IMR-90 (cell line): ENCODE data around the gene ZNF433. TPM values are rescaled to one million over a fixed set of nuclear protein-coding genes. Genes with fewer than 3 reads are reported as not detected.

Source experiments
- ATAC-seq: fragments of 200-7000 bp; cut with Tn5 transposase; 2 replicates; pipeline ENCODE4 v1.9.1; 2020; ENCODE audit warnings: low read depth, mild to moderate bottlenecking, moderate library complexity
- BruUV-seq: library from RNA; stranded (reverse); fragments of 400-500 nt; replicated peaks from 2 replicates; lab custom pipeline; 2021; lab: Mats Ljungman, UMichigan
- CTCF ChIA-PET: fragments of 300-600 bp; formaldehyde crosslinking; extraction: SDS; loops from one replicate; lab custom pipeline; 2021; ENCODE audit warnings: antibody characterized with exemption; lab: Yijun Ruan, JAX
- POLR2A ChIA-PET: fragments of 300-600 bp; sonication (Branson Sonifier 250); formaldehyde crosslinking; loops from one replicate; lab custom pipeline; 2022; ENCODE audit warnings: antibody characterized with exemption; ENCODE audit not compliant: unreplicated experiment; lab: Charles Lee
- DNase-seq: peaks from one replicate; pipeline ENCODE4 v3.0.0; 2013
- H2AFZ ChIP-seq: replicated peaks from 2 replicates; pipeline ENCODE3; 2013; ENCODE audit warnings: low read length, mild to moderate bottlenecking; ENCODE audit not compliant: poor library complexity
- H2AK5ac ChIP-seq: 2 replicates; pipeline ENCODE4 v1.6.1; 2013; ENCODE audit warnings: low read depth, low read length, inconsistent platforms
- H2AK9ac ChIP-seq: replicated peaks from 2 replicates; pipeline ENCODE3; 2013; ENCODE audit warnings: mild to moderate bottlenecking, low read depth, low read length, moderate library complexity; ENCODE audit not compliant: poor library complexity
- H2BK120ac ChIP-seq: 2 replicates; pipeline ENCODE4 v1.6.1; 2013; ENCODE audit warnings: low read depth, low read length, inconsistent platforms
- H2BK15ac ChIP-seq: 3 replicates; pipeline ENCODE4 v1.6.1; 2013; ENCODE audit warnings: low read depth, low read length, inconsistent platforms
- H2BK20ac ChIP-seq: 2 replicates; pipeline ENCODE4 v1.6.1; 2013; ENCODE audit warnings: low read depth, mild to moderate bottlenecking, inconsistent platforms, low read length, moderate library complexity
- H2BK5ac ChIP-seq: 2 replicates; pipeline ENCODE4 v1.6.1; 2013; ENCODE audit warnings: mild to moderate bottlenecking, low read depth, low read length, inconsistent platforms; ENCODE audit not compliant: poor library complexity, severe bottlenecking
- H3K14ac ChIP-seq: replicated peaks from 2 replicates; pipeline ENCODE4 v1.6.1; 2013; ENCODE audit warnings: low read depth, low read length, inconsistent platforms
- H3K18ac ChIP-seq: 2 replicates; pipeline ENCODE4 v1.6.1; 2013; ENCODE audit warnings: low read depth, low read length, control low read depth
- H3K23ac ChIP-seq: 2 replicates; pipeline ENCODE4 v1.6.1; 2013; ENCODE audit warnings: low read depth, low read length, inconsistent platforms
- H3K27ac ChIP-seq: 2 replicates; pipeline ENCODE4 v1.5.1; 2013; ENCODE audit warnings: mild to moderate bottlenecking, control low read depth, low read length; ENCODE audit not compliant: insufficient read depth
- H3K27me3 ChIP-seq: 2 replicates; pipeline ENCODE4 v1.6.1; 2013; ENCODE audit warnings: low read length; ENCODE audit not compliant: control insufficient read depth, insufficient read depth
- H3K36me3 ChIP-seq: 2 replicates; pipeline ENCODE4 v1.6.1; 2013; ENCODE audit warnings: low read length, mixed read lengths; ENCODE audit not compliant: control insufficient read depth, insufficient read depth
- H3K4ac ChIP-seq: 2 replicates; pipeline ENCODE4 v1.6.1; 2013; ENCODE audit warnings: low read depth, low read length, inconsistent platforms
- H3K4me1 ChIP-seq: 2 replicates; pipeline ENCODE4 v1.6.1; 2013; ENCODE audit warnings: low read length, mixed read lengths; ENCODE audit not compliant: control insufficient read depth, insufficient read depth
- H3K4me2 ChIP-seq: 2 replicates; pipeline ENCODE4 v1.6.1; 2013; ENCODE audit warnings: low read depth, mild to moderate bottlenecking, control low read depth, low read length, moderate library complexity
- H3K4me3 ChIP-seq: 2 replicates; pipeline ENCODE4 v1.5.1; 2013; ENCODE audit warnings: low read depth, mild to moderate bottlenecking, control low read depth, low read length, moderate library complexity; ENCODE audit not compliant: insufficient read depth
- H3K56ac ChIP-seq: 2 replicates; pipeline ENCODE4 v1.6.1; 2013; ENCODE audit warnings: low read length, inconsistent platforms; ENCODE audit not compliant: insufficient read depth; ENCODE audit errors: extremely low read depth
- H3K79me1 ChIP-seq, 2 experiments: 2 replicates each; pipeline ENCODE4 v1.6.1; 2013; ENCODE audit warnings: low read length in 2 of 2, inconsistent platforms in 1 of 2, low read depth in 1 of 2
- H3K9ac ChIP-seq: 2 replicates; pipeline ENCODE4 v1.6.1; 2013; ENCODE audit warnings: low read depth, low read length, control low read depth
- H3K9me1 ChIP-seq: 2 replicates; pipeline ENCODE4 v1.6.1; 2013; ENCODE audit warnings: low read length, inconsistent platforms; ENCODE audit not compliant: insufficient read depth
- H3K9me3 ChIP-seq: 2 replicates; pipeline ENCODE4 v1.6.1; 2013; ENCODE audit warnings: low read length; ENCODE audit not compliant: control insufficient read depth, insufficient read depth
- H4K20me1 ChIP-seq: 2 replicates; pipeline ENCODE4 v1.6.1; 2013; ENCODE audit warnings: low read length, inconsistent platforms; ENCODE audit not compliant: insufficient read depth
- H4K5ac ChIP-seq: 2 replicates; pipeline ENCODE4 v1.6.1; 2013; ENCODE audit warnings: mild to moderate bottlenecking, low read depth, low read length, control low read depth
- H4K8ac ChIP-seq, 2 experiments: 2 replicates each; pipeline ENCODE4 v1.6.1; 2013; ENCODE audit warnings: low read depth in 2 of 2, low read length in 2 of 2, control low read depth in 1 of 2, inconsistent platforms in 1 of 2
- H4K91ac ChIP-seq: 2 replicates; pipeline ENCODE4 v1.6.1; 2013; ENCODE audit warnings: low read depth, low read length, inconsistent platforms; ENCODE audit not compliant: insufficient read depth
- ELK1 ChIP-seq: fragments of 150-350 bp; IDR thresholded peaks from 2 replicates; pipeline ENCODE4 v1.6.1; 2016; ENCODE audit warnings: low read depth, mild to moderate bottlenecking, low read length, moderate library complexity, borderline replicate concordance
- FOS ChIP-seq: fragments of 150-350 bp; IDR thresholded peaks from 2 replicates; pipeline ENCODE4 v1.6.1; 2016; ENCODE audit warnings: low read depth, low read length
- MAFK ChIP-seq: IDR thresholded peaks from 2 replicates; pipeline ENCODE4 v1.6.1; 2012; ENCODE audit warnings: low read depth, low read length, improper control_type of control experiment
- MXI1 ChIP-seq: IDR thresholded peaks from 2 replicates; pipeline ENCODE4 v1.6.1; 2012; ENCODE audit warnings: low read depth, mild to moderate bottlenecking, low read length, moderate library complexity, borderline replicate concordance
- POLR2A ChIP-seq: IDR thresholded peaks from 2 replicates; pipeline ENCODE4 v1.6.1; 2012; ENCODE audit warnings: mild to moderate bottlenecking, low read depth, low read length
- RCOR1 ChIP-seq: IDR thresholded peaks from 2 replicates; pipeline ENCODE4 v1.6.1; 2012; ENCODE audit warnings: mild to moderate bottlenecking, low read length, improper control_type of control experiment; ENCODE audit not compliant: insufficient replicate concordance
- RFX5 ChIP-seq: IDR thresholded peaks from 2 replicates; pipeline ENCODE4 v1.8.0; 2012; ENCODE audit warnings: low read depth, mild to moderate bottlenecking, low read length, moderate library complexity
- WGBS, 2 experiments: methylation state at CpG; one replicate each; pipeline versions ENCODE4 v1.1.5 to v1.1.7; 2013; ENCODE audit warnings: missing lambda C conversion rate in 2 of 2; ENCODE audit not compliant: insufficient read length in 1 of 2; ENCODE audit errors: extremely low coverage in 2 of 2; 5-methylcytosine and 5-hydroxymethylcytosine counted together
- dilution Hi-C: fragments of 300-500 bp; cut with HindIII; formaldehyde crosslinking; loops from one replicate; pipeline ENCODE4 v1.14.3; 2018; ENCODE audit warnings: low sequenced_read_pairs; ENCODE audit not compliant: unreplicated experiment
- in situ Hi-C: fragments of 300-500 bp; cut with MboI; formaldehyde crosslinking; loops from 3 replicates; pipeline ENCODE4 v1.14.3; 2019; ENCODE audit warnings: low sequenced_read_pairs, inconsistent platforms, mixed read lengths
- intact Hi-C: fragments of 100-400 bp; cut with micrococcal nuclease; formaldehyde crosslinking; loops from 2 replicates; pipeline ENCODE4 v1.10.0; 2022
- polyA plus RNA-seq, 3 experiments: library from polyadenylated mRNA; depleted of rRNA; stranded (reverse); fragments of >200 nt; gene quantifications; 2 replicates each; pipeline ENCODE4 v1.2.3, GENCODE V29; 2012; ENCODE audit warnings: low replicate concordance in 1 of 3
- total RNA-seq: library from RNA; depleted of rRNA; stranded (reverse); fragments of >200 nt; gene quantifications from 2 replicates; pipeline ENCODE4 v1.2.3, GENCODE V29; 2012

The ZNF433 gene
- total and polyA plus RNA-seq, 2 of the 4 experiments (the other 2 are of a cell fraction) = 3.5 to 11.1 TPM

GRCh38 chr19:12055784-12056183 is 20.3 kb upstream of the ZNF433 start:
- no peak overlapping the region for H3K9ac ChIP-seq
- in situ Hi-C loops = loop anchor here (5.0 kb wide), 1 partner anchor 87 kb away; the partner anchor contains the start of gene ZNF20
- DNase-seq (no peak), ATAC-seq (no peak)
- dilution Hi-C loops = no loop called here
- no peak overlapping the region for H2BK5ac ChIP-seq
- no peak overlapping the region for H3K4me2 ChIP-seq
- H2BK120ac ChIP-seq = no peak overlapping the region
- no peak for TF ChIP-seq ELK1
- TF ChIP-seq POLR2A = no peak
- no peak for TF ChIP-seq RCOR1
- TF ChIP-seq FOS = no peak
- TF ChIP-seq MXI1 = no peak
- TF ChIP-seq RFX5 = no peak
- TF ChIP-seq MAFK = no peak
- no peak overlapping the region for H3K4ac ChIP-seq
- H2BK15ac ChIP-seq = no peak overlapping the region
- no peak overlapping the region for H3K56ac ChIP-seq
- no peaks in the 10 kb centered on the region for H3K9me3 ChIP-seq
- no peaks in the 10 kb centered on the region for H3K79me1 ChIP-seq
- H3K14ac ChIP-seq = no peak overlapping the region
- H3K18ac ChIP-seq = no peak overlapping the region
- 43% methylated on average over 1 of the region's 5 CpGs; no CpG with 5 or more reads in 1 of the 2 experiments for whole genome bisulfite sequencing, 2 experiments
- no peak overlapping the region for H4K5ac ChIP-seq
- intact Hi-C loops = loop anchor here (10.0 kb wide), 1 partner anchor 131 kb away; the partner anchor contains the start of gene ZNF700
- no peak overlapping the region for H4K8ac ChIP-seq
- no peak overlapping the region for H2AK5ac ChIP-seq
- H2AFZ ChIP-seq = no peak overlapping the region
- no peak overlapping the region for H2AK9ac ChIP-seq
- H4K91ac ChIP-seq = no peak overlapping the region
- no TSS peak for BruUV-seq
- no peaks in the 10 kb centered on the region for H4K20me1 ChIP-seq
- H3K27me3 ChIP-seq = no peaks in the 10 kb centered on the region; the same call in 1 of the 2 replicates
- H3K4me1 ChIP-seq = no peaks in the 10 kb centered on the region
- no peak overlapping the region for H3K27ac ChIP-seq
- H3K9me1 ChIP-seq = no peaks in the 10 kb centered on the region
- POLR2A ChIA-PET = no interaction called here
- no peak overlapping the region for H3K23ac ChIP-seq
- no peaks in the 10 kb centered on the region for H3K36me3 ChIP-seq
- no peak overlapping the region for H2BK20ac ChIP-seq
- H3K4me3 ChIP-seq = no peak overlapping the region
- CTCF ChIA-PET = no interaction called here
